ENCODE results near the gene RAD51B.

DNA sequence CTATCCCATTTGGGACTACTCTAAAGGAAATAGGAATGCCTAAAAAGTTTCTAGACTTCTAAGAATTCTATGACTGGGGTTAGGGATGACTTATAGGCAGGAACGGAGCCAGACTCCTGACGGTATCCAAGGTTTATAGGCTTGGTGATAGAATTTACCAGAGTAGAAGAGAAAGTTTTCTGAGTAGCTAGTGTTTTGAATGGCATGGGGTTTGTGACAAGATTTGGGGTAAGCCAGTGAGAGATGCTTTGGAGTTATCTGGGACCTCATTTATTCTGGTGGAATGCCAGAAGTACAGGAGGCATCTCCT, 444.6 kb downstream of the RAD51B start:
- TF ChIP-seq, protein P1, sequence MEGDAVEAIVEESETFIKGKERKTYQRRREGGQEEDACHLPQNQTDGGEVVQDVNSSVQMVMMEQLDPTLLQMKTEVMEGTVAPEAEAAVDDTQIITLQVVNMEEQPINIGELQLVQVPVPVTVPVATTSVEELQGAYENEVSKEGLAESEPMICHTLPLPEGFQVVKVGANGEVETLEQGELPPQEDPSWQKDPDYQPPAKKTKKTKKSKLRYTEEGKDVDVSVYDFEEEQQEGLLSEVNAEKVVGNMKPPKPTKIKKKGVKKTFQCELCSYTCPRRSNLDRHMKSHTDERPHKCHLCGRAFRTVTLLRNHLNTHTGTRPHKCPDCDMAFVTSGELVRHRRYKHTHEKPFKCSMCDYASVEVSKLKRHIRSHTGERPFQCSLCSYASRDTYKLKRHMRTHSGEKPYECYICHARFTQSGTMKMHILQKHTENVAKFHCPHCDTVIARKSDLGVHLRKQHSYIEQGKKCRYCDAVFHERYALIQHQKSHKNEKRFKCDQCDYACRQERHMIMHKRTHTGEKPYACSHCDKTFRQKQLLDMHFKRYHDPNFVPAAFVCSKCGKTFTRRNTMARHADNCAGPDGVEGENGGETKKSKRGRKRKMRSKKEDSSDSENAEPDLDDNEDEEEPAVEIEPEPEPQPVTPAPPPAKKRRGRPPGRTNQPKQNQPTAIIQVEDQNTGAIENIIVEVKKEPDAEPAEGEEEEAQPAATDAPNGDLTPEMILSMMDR (conservative IDR thresholded peaks at IDR 0.05), result no peak
- no peak for TF ChIP-seq ZFX (IDR thresholded peaks at IDR 0.05)

Data from C4-2B (cell line).